HEK293 (cell line): ENCODE data around the gene SLC25A42.

Source experiments
- CTCF ChIA-PET: fragments of 350-600 bp; formaldehyde crosslinking; extraction: SDS; loops from one replicate; lab custom pipeline; 2021; ENCODE audit warnings: antibody characterized with exemption; lab: Yijun Ruan, JAX
- POLR2A ChIA-PET: fragments of 300-600 bp; formaldehyde crosslinking; extraction: SDS; loops from one replicate; lab custom pipeline; 2020; ENCODE audit warnings: antibody characterized with exemption, inconsistent platforms; lab: Yijun Ruan, JAX
- H3K27ac ChIP-seq: fragments of 200-500 bp; sonication (Bioruptor generic); 2 replicates; pipeline ENCODE4 v1.5.1; 2014; ENCODE audit warnings: low read depth, low read length, control low read depth, inconsistent platforms; ENCODE audit errors: extremely low read depth
- H3K36me3 ChIP-seq, 2 experiments: fragments of 200-500 bp in 1 of 2; sonication (Bioruptor generic) in 1 of 2; 1 replicate in 1 of 2; 2 replicates in 1 of 2; pipeline ENCODE4 v1.5.1; 2014 to 2017; ENCODE audit warnings: inconsistent platforms in 2 of 2, low read length in 2 of 2; ENCODE audit not compliant: control insufficient read depth in 2 of 2, insufficient read depth in 1 of 2
- H3K4me1 ChIP-seq: fragments of 200-500 bp; sonication (Bioruptor generic); 2 replicates; pipeline ENCODE4 v1.5.1; 2014; ENCODE audit warnings: mild to moderate bottlenecking, low read length, inconsistent platforms; ENCODE audit not compliant: control insufficient read depth, insufficient read depth
- H3K4me3 ChIP-seq: 2 replicates; pipeline ENCODE4 v1.5.1; 2011; ENCODE audit warnings: low read depth, mild to moderate bottlenecking, control low read depth, low read length, moderate library complexity
- H3K9me3 ChIP-seq: fragments of 200-500 bp; sonication (Bioruptor generic); 2 replicates; pipeline ENCODE4 v1.5.1; 2014; ENCODE audit warnings: low read depth, low read length, inconsistent platforms; ENCODE audit not compliant: control insufficient read depth, insufficient read depth
- ZNF629 ChIP-seq: fragments of 450-650 bp; formaldehyde crosslinking; IDR thresholded peaks from 2 replicates; pipeline ENCODE4 v1.5.1; 2017; ENCODE audit warnings: missing biosample characterization, missing genetic modification characterization
- TF ChIP-seq, protein P1 (sequence below): fragments of 450-650 bp; formaldehyde crosslinking; IDR thresholded peaks from 2 replicates; pipeline ENCODE4 v1.5.1; 2016; ENCODE audit warnings: missing biosample characterization, missing genetic modification characterization

SLC25A42 gene

GRCh38 chr19:19162495-19162894 lies 98.7 kb downstream of the SLC25A42 start:
- Histone ChIP-seq H3K4me3 (no peak overlapping the region), H3K9me3 (no peaks in the 10 kb centered on the region), H3K4me1 (no peaks in the 10 kb centered on the region), H3K27ac (no peak overlapping the region)
- CTCF ChIA-PET = interaction anchor here (2.1 kb wide), 1 partner anchor 12 kb away, joined by 8 read pairs; no protein-coding TSS in a partner anchor
- TF ChIP-seq ZNF629 (tag by site-specific recombination) = no peak
- TF ChIP-seq, protein P1, sequence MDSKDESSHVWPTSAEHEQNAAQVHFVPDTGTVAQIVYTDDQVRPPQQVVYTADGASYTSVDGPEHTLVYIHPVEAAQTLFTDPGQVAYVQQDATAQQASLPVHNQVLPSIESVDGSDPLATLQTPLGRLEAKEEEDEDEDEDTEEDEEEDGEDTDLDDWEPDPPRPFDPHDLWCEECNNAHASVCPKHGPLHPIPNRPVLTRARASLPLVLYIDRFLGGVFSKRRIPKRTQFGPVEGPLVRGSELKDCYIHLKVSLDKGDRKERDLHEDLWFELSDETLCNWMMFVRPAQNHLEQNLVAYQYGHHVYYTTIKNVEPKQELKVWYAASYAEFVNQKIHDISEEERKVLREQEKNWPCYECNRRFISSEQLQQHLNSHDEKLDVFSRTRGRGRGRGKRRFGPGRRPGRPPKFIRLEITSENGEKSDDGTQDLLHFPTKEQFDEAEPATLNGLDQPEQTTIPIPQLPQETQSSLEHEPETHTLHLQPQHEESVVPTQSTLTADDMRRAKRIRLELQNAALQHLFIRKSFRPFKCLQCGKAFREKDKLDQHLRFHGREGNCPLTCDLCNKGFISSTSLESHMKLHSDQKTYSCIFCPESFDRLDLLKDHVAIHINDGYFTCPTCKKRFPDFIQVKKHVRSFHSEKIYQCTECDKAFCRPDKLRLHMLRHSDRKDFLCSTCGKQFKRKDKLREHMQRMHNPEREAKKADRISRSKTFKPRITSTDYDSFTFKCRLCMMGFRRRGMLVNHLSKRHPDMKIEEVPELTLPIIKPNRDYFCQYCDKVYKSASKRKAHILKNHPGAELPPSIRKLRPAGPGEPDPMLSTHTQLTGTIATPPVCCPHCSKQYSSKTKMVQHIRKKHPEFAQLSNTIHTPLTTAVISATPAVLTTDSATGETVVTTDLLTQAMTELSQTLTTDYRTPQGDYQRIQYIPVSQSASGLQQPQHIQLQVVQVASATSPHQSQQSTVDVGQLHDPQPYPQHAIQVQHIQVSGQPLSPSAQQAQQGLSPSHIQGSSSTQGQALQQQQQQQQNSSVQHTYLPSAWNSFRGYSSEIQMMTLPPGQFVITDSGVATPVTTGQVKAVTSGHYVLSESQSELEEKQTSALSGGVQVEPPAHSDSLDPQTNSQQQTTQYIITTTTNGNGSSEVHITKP (tag by site-specific recombination) = peak; percentile 71
- TF ChIP-seq, all 188 proteins: peak for 1
- no peaks in the 10 kb centered on the region for H3K36me3 ChIP-seq
- POLR2A ChIA-PET = no interaction called here
